GM19455 (cell line): ENCODE data around the gene LGR6.
"Not testable (repeated sequence)": the region's sequence is repeated elsewhere in the genome, so short reads cannot be mapped to it uniquely, and the experiment has no call there.

Experiments used
- ATAC-seq: cut with Tn5 transposase; IDR thresholded peaks from one replicate; pipeline ENCODE4 v1.9.1; 2021; ENCODE audit not compliant: unreplicated experiment

LGR6 gene

DNA sequence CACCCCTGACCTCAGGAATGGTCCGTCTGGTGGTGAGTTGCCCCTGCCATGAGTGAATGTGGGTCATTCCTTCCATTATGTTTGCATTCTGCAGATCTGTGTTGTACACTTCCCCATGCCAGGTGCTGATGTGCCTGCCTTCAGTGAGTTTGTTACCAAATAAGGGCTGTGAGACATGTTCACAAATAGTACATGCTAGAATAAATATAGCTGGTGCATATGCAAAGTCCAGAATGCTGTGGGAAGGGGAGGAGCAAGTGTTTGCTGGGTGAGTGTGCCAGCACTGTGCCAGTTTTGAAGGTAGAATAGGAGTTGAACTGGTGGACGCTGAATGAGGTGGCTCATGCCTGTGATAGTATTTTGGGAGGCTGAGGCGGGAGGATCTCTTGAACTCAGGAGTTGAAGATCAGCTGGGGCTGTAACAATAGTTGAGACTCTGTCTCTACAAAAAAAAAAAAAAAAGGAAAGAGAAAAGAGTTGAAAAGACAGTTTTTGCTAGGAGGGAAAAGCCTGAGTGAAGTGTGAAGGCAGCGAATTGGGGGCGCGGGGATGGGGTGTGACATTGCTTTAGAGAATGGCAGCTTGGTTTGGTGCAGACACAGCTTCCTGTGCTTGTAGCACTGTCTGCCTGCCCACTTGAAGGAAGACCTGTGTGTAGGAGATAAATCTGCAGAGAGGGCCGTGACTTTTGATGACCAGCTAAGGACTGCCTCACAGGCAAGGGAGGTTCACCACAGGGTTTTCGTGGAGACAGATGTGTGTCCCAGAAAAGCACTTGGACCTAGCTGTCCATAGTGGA is 61.1 kb downstream of the LGR6 start:
- ATAC-seq: no peak

DNA sequence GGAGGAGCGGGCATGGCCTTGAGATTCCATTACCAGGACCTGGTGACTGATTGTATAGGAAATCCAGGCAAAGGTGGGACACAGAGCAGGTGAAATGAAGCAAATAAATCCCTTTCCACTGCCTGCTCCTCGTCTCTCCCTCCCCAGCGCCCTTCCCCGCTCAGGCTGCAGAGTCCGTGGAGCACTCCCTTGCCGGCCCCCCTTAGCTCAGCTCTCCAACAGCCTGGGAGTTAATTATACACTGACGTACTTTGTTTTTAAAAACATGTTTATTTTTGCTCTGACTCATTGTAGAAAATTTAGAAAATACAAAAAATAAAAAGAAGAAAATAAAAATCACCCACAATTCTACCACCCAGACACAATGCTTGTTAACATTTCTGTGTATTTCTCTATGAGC is 61.7 kb downstream of the LGR6 start:
- ATAC-seq: no peak

DNA sequence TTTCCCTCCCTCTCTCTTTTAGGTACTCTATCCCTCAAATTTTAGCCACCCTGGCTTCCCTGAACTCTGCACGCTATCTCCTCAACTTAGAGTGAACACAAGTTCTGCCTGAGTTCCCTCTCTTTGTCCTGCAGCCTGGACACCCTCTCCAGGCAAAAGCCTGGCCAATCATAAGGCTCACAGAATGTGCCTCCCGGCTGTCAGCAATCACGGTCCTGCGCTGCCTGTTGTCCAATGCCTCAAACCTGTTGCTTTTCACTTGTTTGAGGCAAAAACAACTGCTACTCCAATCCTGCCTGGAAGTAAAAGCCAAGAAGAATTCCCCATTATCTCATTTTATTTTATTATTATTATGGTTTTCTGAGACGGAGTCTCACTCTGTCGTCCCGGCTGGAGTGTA is 66.1 kb downstream of the LGR6 start:
- ATAC-seq: no peak

DNA sequence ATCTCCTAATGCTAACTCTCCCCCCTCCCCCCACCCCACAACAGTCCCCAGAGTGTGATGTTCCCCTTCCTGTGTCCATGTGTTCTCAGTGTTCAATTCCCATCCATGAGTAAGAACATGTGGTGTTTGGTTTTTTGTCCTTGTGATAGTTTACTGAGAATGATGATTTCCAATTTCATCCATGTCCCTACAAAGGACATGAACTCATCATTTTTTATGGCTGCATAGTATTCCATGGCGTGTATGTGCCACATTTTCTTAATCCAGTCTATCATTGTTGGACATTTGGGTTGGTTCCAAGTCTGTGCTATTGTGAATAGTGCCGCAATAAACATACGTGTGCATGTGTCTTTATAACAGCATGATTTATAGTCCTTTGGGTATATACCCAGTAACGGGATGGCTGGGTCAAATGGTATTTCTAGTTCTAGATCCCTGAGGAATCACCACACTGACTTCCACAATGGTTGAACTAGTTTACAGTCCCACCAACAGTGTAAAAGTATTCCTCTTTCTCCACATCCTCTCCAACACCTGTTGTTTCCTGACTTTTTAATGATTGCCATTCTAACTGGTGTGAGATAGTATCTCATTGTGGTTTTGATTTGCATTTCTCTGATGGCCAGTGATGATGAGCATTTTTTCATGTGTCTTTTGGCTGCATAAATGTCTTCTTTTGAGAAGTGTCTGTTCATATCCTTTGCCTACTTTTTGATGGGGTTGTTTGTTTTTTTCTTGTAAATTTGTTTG is 67.8 kb downstream of the LGR6 start:
- not testable (repeated sequence) for ATAC-seq

DNA sequence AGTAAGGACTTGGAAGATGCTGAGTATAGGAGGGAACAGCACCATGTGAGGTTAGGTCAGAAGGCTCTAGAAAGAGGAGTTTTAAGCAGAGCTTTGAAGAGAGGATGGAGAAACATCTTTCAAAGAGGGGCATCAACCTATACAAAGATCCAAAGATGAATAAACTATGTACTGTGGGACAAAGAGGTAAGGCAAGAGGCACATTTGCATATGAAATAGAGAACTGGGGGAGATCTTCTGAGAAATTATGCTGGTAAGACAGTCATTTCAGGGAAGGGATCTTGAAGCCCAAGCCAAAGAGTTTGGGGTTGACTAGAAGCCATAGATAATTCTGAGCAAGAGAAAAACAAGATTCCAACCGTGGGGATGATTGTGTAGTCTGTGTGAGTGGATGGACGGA is 70.0 kb downstream of the LGR6 start:
- no peak for ATAC-seq

- ATAC-seq: no peak
These were observed 70.7 kb downstream of the LGR6 start for GRCh38 chr1:202264300-202264699.

DNA sequence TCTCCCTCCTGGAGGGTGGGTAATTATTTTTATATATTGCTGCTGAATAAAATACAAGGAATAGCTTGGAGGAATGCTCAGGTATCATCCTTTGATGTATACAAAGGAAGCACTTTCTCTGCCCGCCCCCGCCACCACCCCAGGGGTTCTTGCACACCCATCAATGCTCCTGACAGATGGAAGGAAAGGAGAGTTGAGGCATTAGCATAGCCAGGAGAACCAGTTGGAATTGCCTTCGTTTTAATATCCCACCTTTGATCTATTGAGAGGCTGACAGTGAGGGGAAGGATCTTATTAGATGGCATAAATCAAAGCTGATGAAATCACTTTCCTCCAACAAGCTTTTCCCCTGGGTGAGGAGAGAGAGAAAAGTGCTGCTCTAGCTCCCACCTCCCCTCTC is 71.1 kb downstream of the LGR6 start:
- ATAC-seq: no peak

- ATAC-seq: no peak
These were observed 72.6 kb downstream of the LGR6 start for GRCh38 chr1:202266061-202266765.

DNA sequence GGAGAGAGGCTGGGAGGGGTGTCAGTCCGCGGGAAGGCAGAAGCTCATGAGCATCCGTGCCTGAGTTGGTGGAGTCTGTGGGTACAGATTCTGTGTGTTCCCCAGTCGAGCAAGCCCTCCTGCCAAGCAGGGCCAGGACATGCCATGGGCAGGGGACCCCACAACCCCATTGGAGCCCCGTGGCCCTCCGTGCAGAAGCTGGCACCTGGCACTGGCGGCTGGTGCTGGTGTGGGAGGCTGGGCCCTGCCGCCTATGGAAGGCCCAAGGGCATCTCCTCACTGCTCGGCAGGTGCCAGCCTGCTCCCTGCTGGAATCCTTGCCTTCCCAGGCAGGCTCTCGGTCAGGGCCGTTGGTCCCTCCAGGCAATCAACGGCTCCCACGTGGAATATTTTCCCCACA is 74.4 kb downstream of the LGR6 start:
- no peak for ATAC-seq

DNA sequence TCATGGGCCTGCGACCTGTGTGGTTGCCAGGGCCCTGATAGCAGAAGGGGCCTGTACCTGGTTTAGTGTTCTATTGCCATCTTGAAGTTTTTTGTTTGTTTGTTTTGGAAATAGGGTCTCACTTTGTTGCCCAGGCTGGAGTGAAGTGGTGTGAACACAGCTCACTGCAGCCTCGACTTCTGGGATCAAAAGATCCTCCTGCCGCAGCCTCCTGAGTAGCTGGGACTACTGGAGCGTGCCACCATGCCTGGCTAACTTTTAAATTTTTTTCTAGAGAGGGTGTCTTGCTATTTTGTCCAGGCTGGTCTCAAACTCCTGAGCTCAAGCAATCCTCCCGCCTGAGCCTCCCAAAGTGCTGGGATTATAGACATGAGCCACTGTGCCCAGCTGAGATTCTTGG is 75.2 kb downstream of the LGR6 start:
- no peak for ATAC-seq

GRCh38 chr1:202270871-202271326 is 77.3 kb downstream of the LGR6 start:
- no peak for ATAC-seq

- no peak for ATAC-seq
These were observed 78.7 kb downstream of the LGR6 start for GRCh38 chr1:202272103-202272845.

- no peak for ATAC-seq
These were observed 81.0 kb downstream of the LGR6 start for GRCh38 chr1:202274611-202275010.

GRCh38 chr1:202275061-202275770 is 81.6 kb downstream of the LGR6 start:
- ATAC-seq: no peak

- no peak for ATAC-seq
These were observed 82.6 kb downstream of the LGR6 start for GRCh38 chr1:202276081-202276715.

GRCh38 chr1:202276920-202277319 is 83.3 kb downstream of the LGR6 start:
- no peak for ATAC-seq

DNA sequence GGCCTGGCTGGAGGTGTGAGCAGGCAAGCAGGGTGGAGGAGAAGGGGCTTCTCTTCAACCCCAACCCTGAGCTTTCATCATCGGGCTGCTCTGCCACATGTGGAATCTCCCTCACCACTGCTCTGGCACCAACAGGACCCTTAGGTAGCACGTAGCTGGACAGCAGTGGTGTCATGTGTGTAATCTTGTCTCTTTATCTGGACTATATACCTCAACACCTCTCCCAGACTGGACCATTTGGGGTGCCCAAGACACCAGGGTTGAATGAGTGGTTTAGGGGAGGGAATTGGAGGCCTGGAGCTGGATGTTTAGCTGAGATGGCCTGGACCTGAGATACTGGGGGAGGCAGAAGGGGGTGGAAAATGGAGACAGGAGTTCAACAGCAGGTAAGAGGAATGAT is 85.2 kb downstream of the LGR6 start:
- ATAC-seq: no peak

GRCh38 chr1:202279806-202280205 is 86.2 kb downstream of the LGR6 start:
- ATAC-seq: no peak

- no peak for ATAC-seq
These were observed 87.0 kb downstream of the LGR6 start for GRCh38 chr1:202280595-202280994.
